ENCODE data around the gene XYLT1.

The XYLT1 gene

DNA sequence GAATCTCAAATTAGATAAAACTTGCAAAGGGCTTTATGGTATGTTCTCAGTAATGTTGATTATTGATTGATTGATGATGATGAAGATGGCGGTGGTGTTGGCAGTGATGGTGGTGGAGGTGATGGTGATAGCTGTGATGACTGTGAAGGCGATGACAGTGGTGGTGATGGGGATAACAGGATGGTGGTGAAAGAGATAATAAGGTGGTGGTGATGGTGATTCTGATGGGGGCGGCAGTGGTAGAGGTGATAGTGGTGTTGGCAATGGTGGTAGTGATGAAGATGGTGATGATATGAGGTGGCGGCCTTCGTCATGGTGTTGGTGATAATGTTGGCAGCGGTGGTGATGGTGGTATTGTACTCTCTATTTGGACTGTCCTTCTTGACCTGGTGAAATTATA, 238.3 kb downstream of the XYLT1 start:
- no peak for DNase-seq (ENCODE audit: low read depth)
- H3K4me3 ChIP-seq (ENCODE audit: low read depth, low read length), result no peak overlapping the region
- TF ChIP-seq, protein P1, sequence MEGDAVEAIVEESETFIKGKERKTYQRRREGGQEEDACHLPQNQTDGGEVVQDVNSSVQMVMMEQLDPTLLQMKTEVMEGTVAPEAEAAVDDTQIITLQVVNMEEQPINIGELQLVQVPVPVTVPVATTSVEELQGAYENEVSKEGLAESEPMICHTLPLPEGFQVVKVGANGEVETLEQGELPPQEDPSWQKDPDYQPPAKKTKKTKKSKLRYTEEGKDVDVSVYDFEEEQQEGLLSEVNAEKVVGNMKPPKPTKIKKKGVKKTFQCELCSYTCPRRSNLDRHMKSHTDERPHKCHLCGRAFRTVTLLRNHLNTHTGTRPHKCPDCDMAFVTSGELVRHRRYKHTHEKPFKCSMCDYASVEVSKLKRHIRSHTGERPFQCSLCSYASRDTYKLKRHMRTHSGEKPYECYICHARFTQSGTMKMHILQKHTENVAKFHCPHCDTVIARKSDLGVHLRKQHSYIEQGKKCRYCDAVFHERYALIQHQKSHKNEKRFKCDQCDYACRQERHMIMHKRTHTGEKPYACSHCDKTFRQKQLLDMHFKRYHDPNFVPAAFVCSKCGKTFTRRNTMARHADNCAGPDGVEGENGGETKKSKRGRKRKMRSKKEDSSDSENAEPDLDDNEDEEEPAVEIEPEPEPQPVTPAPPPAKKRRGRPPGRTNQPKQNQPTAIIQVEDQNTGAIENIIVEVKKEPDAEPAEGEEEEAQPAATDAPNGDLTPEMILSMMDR (conservative IDR thresholded peaks at IDR 0.05; ENCODE audit: low read depth, low read length), result no peak

GRCh38 chr16:17231972-17232371, 238.8 kb downstream of the XYLT1 start:
- H3K4me3 ChIP-seq (ENCODE audit: low read depth, low read length), result no peak overlapping the region
- TF ChIP-seq, protein P1 (conservative IDR thresholded peaks at IDR 0.05; ENCODE audit: low read depth, low read length), result no peak
- DNase-seq (ENCODE audit: low read depth), result no peak

DNA sequence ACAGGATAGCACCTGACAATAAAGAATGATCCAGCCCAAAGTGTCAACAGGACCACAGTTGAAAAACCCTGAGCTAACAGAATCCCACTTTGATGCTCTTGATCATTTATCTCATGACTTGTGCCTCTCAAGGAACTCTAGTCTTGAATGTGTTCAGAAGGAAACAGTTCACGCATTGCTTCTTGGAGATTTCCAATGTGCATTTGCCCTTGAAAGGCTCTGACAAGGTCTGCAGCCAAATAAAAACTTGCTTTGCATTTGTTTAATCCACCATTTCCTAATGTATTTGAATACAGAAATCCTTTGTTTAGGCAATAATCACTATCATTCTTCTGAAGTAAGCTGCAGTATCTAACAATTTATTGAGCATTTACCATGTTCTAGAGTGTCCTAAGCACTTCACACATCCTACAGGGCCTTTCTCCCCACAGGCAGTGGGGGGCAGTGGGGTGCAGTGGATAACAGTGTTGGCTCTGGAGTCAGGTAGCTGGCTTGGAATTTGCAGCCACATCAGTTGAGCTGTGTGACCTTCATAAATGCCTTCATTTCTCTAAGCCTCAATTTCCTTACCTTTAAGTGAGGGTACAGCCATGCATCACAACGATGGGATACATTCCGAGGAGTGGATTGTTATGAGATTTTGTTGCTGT, 239.7 kb downstream of the XYLT1 start:
- no peak for DNase-seq (ENCODE audit: low read depth)
- H3K4me3 ChIP-seq (ENCODE audit: low read depth, low read length), result no peak overlapping the region
- TF ChIP-seq, protein P1 (conservative IDR thresholded peaks at IDR 0.05; ENCODE audit: low read depth, low read length), result no peak

DNA sequence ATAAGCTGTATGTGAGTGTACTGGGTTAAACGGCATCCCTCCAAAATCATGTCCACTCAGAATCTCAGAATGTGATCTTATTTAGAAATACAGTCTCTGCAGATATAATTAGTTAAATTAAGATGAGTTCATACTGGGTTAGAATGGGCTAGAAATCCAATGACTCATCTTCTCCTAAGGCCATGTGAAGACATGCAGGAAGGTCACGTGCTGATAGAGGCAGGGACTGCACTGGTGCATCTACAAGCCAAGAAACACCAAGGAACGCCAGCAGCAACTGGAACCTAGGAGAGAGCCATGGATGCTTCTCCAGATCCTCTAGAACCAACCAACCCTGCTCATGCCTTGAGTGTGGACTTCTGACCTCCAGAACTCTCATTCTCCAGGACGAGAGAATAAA, 241.0 kb downstream of the XYLT1 start:
- H3K4me3 ChIP-seq (ENCODE audit: low read depth, low read length), result no peak overlapping the region
- TF ChIP-seq, protein P1 (conservative IDR thresholded peaks at IDR 0.05; ENCODE audit: low read depth, low read length), result no peak
- no peak for DNase-seq (ENCODE audit: low read depth)

GRCh38 chr16:17229131-17229530, 241.6 kb downstream of the XYLT1 start:
- TF ChIP-seq, protein P1 (conservative IDR thresholded peaks at IDR 0.05; ENCODE audit: low read depth, low read length), result no peak
- no peak overlapping the region for H3K4me3 ChIP-seq (ENCODE audit: low read depth, low read length)
- no peak for DNase-seq (ENCODE audit: low read depth)

DNA sequence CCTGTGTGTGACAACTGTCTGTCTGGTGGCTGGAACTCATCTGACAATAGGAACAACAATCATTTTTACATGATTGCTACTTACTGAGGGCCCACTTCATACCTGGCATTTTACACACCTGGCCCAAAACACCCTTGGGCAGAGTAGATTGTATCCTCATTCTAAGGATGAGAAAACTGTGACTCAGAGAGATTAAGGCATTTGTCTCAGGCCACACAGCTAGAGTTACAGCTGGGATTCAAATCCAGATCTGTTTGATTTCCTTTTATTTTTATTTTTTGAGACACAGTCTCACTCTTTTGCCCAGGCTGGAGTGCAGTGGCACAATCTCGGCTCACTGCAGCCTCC, 242.1 kb downstream of the XYLT1 start:
- no peak for DNase-seq (ENCODE audit: low read depth)

More for the DNA sequence above, 242.1 kb downstream of the XYLT1 start:
- TF ChIP-seq, protein P1 (conservative IDR thresholded peaks at IDR 0.05; ENCODE audit: low read depth, low read length), result no peak
- no peak overlapping the region for H3K4me3 ChIP-seq (ENCODE audit: low read depth, low read length)
